ENCODE data around the gene USP3.
A peak's percentile ranks its signal among the peaks of the same experiment; 100 is the strongest.

The USP3 gene

GRCh38 chr15:63609448-63609847 lies 105.1 kb downstream of the USP3 start:
- Histone ChIP-seq H3K4me1 (ENCODE audit: insufficient read depth, low read length) (no peaks in the 10 kb centered on the region), H3K4me2 (ENCODE audit: insufficient read depth, low read length) (no peak overlapping the region), H3K27me3 (ENCODE audit: insufficient read depth, low read length, poor library complexity) (no peaks in the 10 kb centered on the region), H2AFZ (ENCODE audit: low read depth, low read length) (no peak overlapping the region), H4K20me1 (ENCODE audit: insufficient read depth, low read length) (peaks cover 2% of the 10 kb centered on the region; the same call in 1 of the 2 replicates), H3K36me3 (ENCODE audit: insufficient read depth, low read length) (peaks cover 35% of the 10 kb centered on the region), H3K27ac (ENCODE audit: low read length) (no peak overlapping the region), H3K9ac (ENCODE audit: low read depth, low read length) (no peak overlapping the region), H3K79me2 (ENCODE audit: insufficient read depth, low read length) (no peaks in the 10 kb centered on the region), H3K9me3 (ENCODE audit: insufficient read depth, low read length, severe bottlenecking) (no peaks in the 10 kb centered on the region), H3K4me3 (ENCODE audit: low read depth in 1 of 2, low read length in 2 of 2) (no peak overlapping the region)
- no peak for TF ChIP-seq CTCF (IDR thresholded peaks at IDR 0.05; ENCODE audit: borderline replicate concordance, extremely low read depth, low read length, poor library complexity, severe bottlenecking)
- TF ChIP-seq EZH2 (IDR thresholded peaks at IDR 0.05; ENCODE audit: borderline replicate concordance, low read depth, low read length, severe bottlenecking): no peak
- no peak for DNase-seq
- ATAC-seq (ENCODE audit: insufficient read depth, low read depth): no peak

GRCh38 chr15:63610209-63610841 lies 105.9 kb downstream of the USP3 start:
- Histone ChIP-seq H2AFZ (ENCODE audit: low read depth, low read length) (no peak overlapping the region), H3K27ac (ENCODE audit: low read length) (peak overlapping the region; percentile 14; the same call in 1 of the 2 replicates), H3K4me2 (ENCODE audit: insufficient read depth, low read length) (no peak overlapping the region), H3K79me2 (ENCODE audit: insufficient read depth, low read length) (no peaks in the 10 kb centered on the region), H3K9me3 (ENCODE audit: insufficient read depth, low read length, severe bottlenecking) (no peaks in the 10 kb centered on the region), H3K9ac (ENCODE audit: low read depth, low read length) (no peak overlapping the region), H3K27me3 (ENCODE audit: insufficient read depth, low read length, poor library complexity) (no peaks in the 10 kb centered on the region), H3K4me3 (ENCODE audit: low read depth in 1 of 2, low read length in 2 of 2) (no peak overlapping the region), H3K36me3 (ENCODE audit: insufficient read depth, low read length) (peaks cover 42% of the 10 kb centered on the region), H3K4me1 (ENCODE audit: insufficient read depth, low read length) (no peaks in the 10 kb centered on the region), H4K20me1 (ENCODE audit: insufficient read depth, low read length) (peaks cover 2% of the 10 kb centered on the region; the same call in 1 of the 2 replicates)
- DNase-seq (peak; percentile 72), ATAC-seq (ENCODE audit: insufficient read depth, low read depth) (peak; percentile 95)
- TF ChIP-seq EZH2 (IDR thresholded peaks at IDR 0.05; ENCODE audit: borderline replicate concordance, low read depth, low read length, severe bottlenecking) (no peak), CTCF (IDR thresholded peaks at IDR 0.05; ENCODE audit: borderline replicate concordance, extremely low read depth, low read length, poor library complexity, severe bottlenecking) (peak; percentile 82)

GRCh38 chr15:63611177-63611576 lies 106.8 kb downstream of the USP3 start:
- no peaks in the 10 kb centered on the region for H3K4me1 ChIP-seq (ENCODE audit: insufficient read depth, low read length)
- no peaks in the 10 kb centered on the region for H3K79me2 ChIP-seq (ENCODE audit: insufficient read depth, low read length)
- no peak overlapping the region for H3K9ac ChIP-seq (ENCODE audit: low read depth, low read length)
- H4K20me1 ChIP-seq (ENCODE audit: insufficient read depth, low read length): peaks cover 2% of the 10 kb centered on the region; the same call in 1 of the 2 replicates
- H3K4me2 ChIP-seq (ENCODE audit: insufficient read depth, low read length): no peak overlapping the region
- ATAC-seq (ENCODE audit: insufficient read depth, low read depth) (no peak), DNase-seq (no peak)
- no peaks in the 10 kb centered on the region for H3K9me3 ChIP-seq (ENCODE audit: insufficient read depth, low read length, severe bottlenecking)
- no peak overlapping the region for H3K4me3 ChIP-seq (ENCODE audit: low read depth in 1 of 2, low read length in 2 of 2)
- no peaks in the 10 kb centered on the region for H3K27me3 ChIP-seq (ENCODE audit: insufficient read depth, low read length, poor library complexity)
- no peak overlapping the region for H2AFZ ChIP-seq (ENCODE audit: low read depth, low read length)
- no peak overlapping the region for H3K27ac ChIP-seq (ENCODE audit: low read length)
- no peak for TF ChIP-seq EZH2 (IDR thresholded peaks at IDR 0.05; ENCODE audit: borderline replicate concordance, low read depth, low read length, severe bottlenecking)
- no peak for TF ChIP-seq CTCF (IDR thresholded peaks at IDR 0.05; ENCODE audit: borderline replicate concordance, extremely low read depth, low read length, poor library complexity, severe bottlenecking)
- peaks cover 45% of the 10 kb centered on the region for H3K36me3 ChIP-seq (ENCODE audit: insufficient read depth, low read length)

Measured in DND-41 (cell line).